PC-3 (cell line): ENCODE data around the gene AIG1. TPM values are rescaled to one million over a fixed set of nuclear protein-coding genes. Genes with fewer than 3 reads are reported as not detected.

Experiments used
- ATAC-seq: fragments of 200-7000 bp; cut with Tn5 transposase; 2 replicates; pipeline ENCODE4 v1.9.1; 2020; ENCODE audit warnings: mild to moderate bottlenecking, moderate library complexity
- Bru-seq: library from RNA; stranded (reverse); fragments of 400-500 nt; gene quantifications from one replicate; lab custom pipeline; 2021; lab: Mats Ljungman, UMichigan
- BruChase-seq, 2 experiments: library from RNA; stranded (reverse); fragments of 400-500 nt; gene quantifications; one replicate each; lab custom pipeline; 2021; lab: Mats Ljungman, UMichigan
- BruUV-seq: library from RNA; stranded (reverse); fragments of 400-500 nt; replicated peaks from 2 replicates; lab custom pipeline; 2021; lab: Mats Ljungman, UMichigan
- CTCF ChIA-PET: fragments of 300-600 bp; sonication (Branson Sonifier 250); formaldehyde crosslinking; loops from one replicate; lab custom pipeline; 2022; ENCODE audit warnings: antibody characterized with exemption; lab: Charles Lee
- POLR2A ChIA-PET: fragments of 300-600 bp; sonication (Branson Sonifier 250); formaldehyde crosslinking; loops from one replicate; lab custom pipeline; 2022; ENCODE audit warnings: antibody characterized with exemption; ENCODE audit not compliant: unreplicated experiment; lab: Charles Lee
- DNase-seq: peaks from one replicate; pipeline ENCODE4 v3.0.0-alpha.2; 2015
- H2AFZ ChIP-seq: fragments of 300-600 bp; sonication (generic); 2 replicates; pipeline ENCODE4 v1.6.0; 2016; ENCODE audit warnings: antibody characterized with exemption, low read length
- H3F3A ChIP-seq: fragments of 300-600 bp; sonication (generic); one replicate; pipeline ENCODE4 v1.6.0; 2017; ENCODE audit warnings: antibody characterized with exemption, low read length, control low read depth, mild to moderate bottlenecking; ENCODE audit not compliant: unreplicated experiment
- H3K27ac ChIP-seq: fragments of 300-600 bp; sonication (generic); 2 replicates; pipeline ENCODE4 v1.5.1; 2016; ENCODE audit warnings: mild to moderate bottlenecking, low read length
- H3K27me3 ChIP-seq: fragments of 300-600 bp; sonication (generic); 2 replicates; pipeline ENCODE4 v1.6.1; 2016; ENCODE audit warnings: low read length, mixed read lengths
- H3K36me3 ChIP-seq: fragments of 300-600 bp; sonication (generic); 2 replicates; pipeline ENCODE4 v1.6.1; 2016; ENCODE audit warnings: low read depth, mixed run types, low read length, mixed read lengths
- H3K4me1 ChIP-seq: fragments of 300-600 bp; sonication (generic); 2 replicates; pipeline ENCODE4 v1.5.1; 2016; ENCODE audit warnings: low read length; ENCODE audit not compliant: insufficient read depth
- H3K4me2 ChIP-seq: fragments of 300-600 bp; sonication (generic); 2 replicates; pipeline ENCODE4 v1.6.0; 2016; ENCODE audit warnings: low read length
- H3K4me3 ChIP-seq: fragments of 300-600 bp; sonication (generic); 2 replicates; pipeline ENCODE4 v1.5.1; 2016; ENCODE audit warnings: mild to moderate bottlenecking, low read length, mixed read lengths
- H3K79me2 ChIP-seq: fragments of 300-600 bp; sonication (generic); 2 replicates; pipeline ENCODE4 v1.6.1; 2017; ENCODE audit warnings: low read length, mixed read lengths
- H3K9ac ChIP-seq: fragments of 300-600 bp; sonication (generic); 2 replicates; pipeline ENCODE4 v1.6.0; 2016; ENCODE audit warnings: mild to moderate bottlenecking, low read length
- H3K9me2 ChIP-seq: fragments of 300-600 bp; sonication (generic); replicated peaks from 2 replicates; pipeline ENCODE4 v1.6.1; 2016; ENCODE audit warnings: mixed run types, low read length, mixed read lengths
- H3K9me3 ChIP-seq: fragments of 300-600 bp; sonication (generic); 2 replicates; pipeline ENCODE4 v1.6.1; 2016; ENCODE audit warnings: low read length, mixed read lengths
- H4K20me1 ChIP-seq: fragments of 300-600 bp; sonication (generic); 2 replicates; pipeline ENCODE4 v1.6.1; 2016; ENCODE audit warnings: low read length, mixed read lengths
- EZH2 ChIP-seq: fragments of 300-600 bp; sonication (generic); IDR thresholded peaks from one replicate; pipeline ENCODE4 v1.6.1; 2017; ENCODE audit warnings: antibody characterized with exemption, mild to moderate bottlenecking, low read length; ENCODE audit not compliant: unreplicated experiment
- EZH2phosphoT487 ChIP-seq: fragments of 300-600 bp; sonication (generic); IDR thresholded peaks from 2 replicates; pipeline ENCODE4 v1.6.1; 2018; ENCODE audit warnings: mild to moderate bottlenecking, antibody characterized with exemption, low read length, borderline replicate concordance
- intact Hi-C: fragments of 100-400 bp; cut with micrococcal nuclease; formaldehyde crosslinking; loops from 2 replicates; pipeline ENCODE4 v1.9.0; 2023
- long read RNA-seq: library from polyadenylated mRNA; unstranded; transcript quantifications from one replicate; pipeline ENCODE4 v2.0.0, GENCODE V29; 2021; ENCODE audit not compliant: unreplicated experiment
- total RNA-seq: library from RNA; depleted of rRNA; stranded (reverse); fragments of >200 nt; gene quantifications from 2 replicates; pipeline ENCODE4 v1.2.3, GENCODE V29; 2014; rRNA removed
- TF ChIP-seq, protein P1 (sequence below): fragments of 300-600 bp; sonication (generic); conservative IDR thresholded peaks from 2 replicates; pipeline ENCODE4 v1.5.1; 2017; ENCODE audit warnings: antibody characterized with exemption, low read depth, mild to moderate bottlenecking, low read length

AIG1 gene
- total RNA-seq (22.1 and 32.7 TPM in 2 replicates), Bru-seq, nascent RNA (percentile 72 among the genes with signal in this experiment), BruChase-seq, experiment 1, labeled RNA remaining after a 6-hour chase (percentile 59 among the genes with signal in this experiment), BruChase-seq, experiment 2, labeled RNA remaining after a 2-hour chase (percentile 72 among the genes with signal in this experiment)
- long read RNA-seq, transcript AIG1-208 (4 exons, 3,393 nt): minor isoform, 21 of 127 reads
- long read RNA-seq, transcript AIG1-202 (6 exons, 1,395 nt): major isoform, 45 of 127 reads
- long read RNA-seq, partial matches to known transcripts: 13 of 127 reads
- long read RNA-seq, other reads (novel, unspliced or antisense): 42 of 127 reads

DNA sequence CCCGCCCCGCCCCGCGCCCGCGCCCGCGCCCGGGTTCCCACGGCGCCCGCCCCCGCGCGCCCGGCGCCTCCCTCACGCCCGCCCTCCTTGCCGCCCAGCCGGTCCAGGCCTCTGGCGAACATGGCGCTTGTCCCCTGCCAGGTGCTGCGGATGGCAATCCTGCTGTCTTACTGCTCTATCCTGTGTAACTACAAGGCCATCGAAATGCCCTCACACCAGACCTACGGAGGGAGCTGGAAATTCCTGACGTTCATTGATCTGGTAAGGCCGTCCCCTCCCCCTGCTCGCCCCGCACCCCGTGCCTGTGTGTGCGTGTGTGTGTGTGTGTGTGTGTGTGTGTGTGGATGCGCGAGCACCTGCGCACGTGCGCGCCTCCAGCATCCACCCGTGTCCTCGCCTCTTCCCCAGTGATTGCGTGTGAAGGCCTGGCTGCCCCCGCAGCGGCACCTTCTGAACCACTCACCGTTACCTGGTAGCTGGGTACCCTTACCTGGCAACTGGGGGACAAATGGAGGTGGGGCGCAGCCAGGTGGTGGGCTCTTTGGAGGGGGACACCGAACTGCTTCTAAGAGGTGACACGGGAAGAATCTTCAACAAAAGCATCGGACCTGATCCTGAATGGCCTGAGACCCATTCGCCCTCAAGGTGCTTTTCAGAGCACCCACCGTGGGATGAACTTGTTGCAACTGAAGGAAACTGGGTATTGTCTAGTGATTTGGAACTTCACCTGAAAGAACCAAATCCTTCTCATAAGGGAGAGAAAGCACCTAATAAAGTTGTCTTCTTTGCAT lies at the start of gene AIG1:
AIG1 (plus strand) TSS at position 84 of the 791 bp plus-strand sequence; CDS start at position 121, 37 bp downstream.
- peak within 1 kb of the TSS; percentile 89 for H3K27ac ChIP-seq
- H3K9me3 ChIP-seq: no peaks in the 10 kb centered on the region
- H3K27me3 ChIP-seq: no peaks in the 10 kb centered on the region
- intact Hi-C loops: loop anchor here (1.0 to 10.0 kb wide), 2 partner anchors 74 to 115 kb away; no protein-coding TSS in a partner anchor
- H3K9ac ChIP-seq: peak within 1 kb of the TSS; percentile 90
- ATAC-seq: peak; percentile 51
- H3K36me3 ChIP-seq: no peaks in the 10 kb centered on the region
- H3K4me1 ChIP-seq: peaks cover 22% of the 10 kb centered on the region
- H3K4me2 ChIP-seq: peak within 1 kb of the TSS; percentile 84
- TSS peak; percentile 42 for BruUV-seq
- peak within 1 kb of the TSS; percentile 90 for H3K4me3 ChIP-seq
- peaks cover 27% of the 10 kb centered on the region for H3K79me2 ChIP-seq
- no peaks in the 10 kb centered on the region for H4K20me1 ChIP-seq
- no peak for DNase-seq
- ChIA-PET POLR2A (no interaction called here), CTCF (no interaction called here)
- TF ChIP-seq EZH2 (no peak), EZH2phosphoT487 (no peak)
- TF ChIP-seq, protein P1, sequence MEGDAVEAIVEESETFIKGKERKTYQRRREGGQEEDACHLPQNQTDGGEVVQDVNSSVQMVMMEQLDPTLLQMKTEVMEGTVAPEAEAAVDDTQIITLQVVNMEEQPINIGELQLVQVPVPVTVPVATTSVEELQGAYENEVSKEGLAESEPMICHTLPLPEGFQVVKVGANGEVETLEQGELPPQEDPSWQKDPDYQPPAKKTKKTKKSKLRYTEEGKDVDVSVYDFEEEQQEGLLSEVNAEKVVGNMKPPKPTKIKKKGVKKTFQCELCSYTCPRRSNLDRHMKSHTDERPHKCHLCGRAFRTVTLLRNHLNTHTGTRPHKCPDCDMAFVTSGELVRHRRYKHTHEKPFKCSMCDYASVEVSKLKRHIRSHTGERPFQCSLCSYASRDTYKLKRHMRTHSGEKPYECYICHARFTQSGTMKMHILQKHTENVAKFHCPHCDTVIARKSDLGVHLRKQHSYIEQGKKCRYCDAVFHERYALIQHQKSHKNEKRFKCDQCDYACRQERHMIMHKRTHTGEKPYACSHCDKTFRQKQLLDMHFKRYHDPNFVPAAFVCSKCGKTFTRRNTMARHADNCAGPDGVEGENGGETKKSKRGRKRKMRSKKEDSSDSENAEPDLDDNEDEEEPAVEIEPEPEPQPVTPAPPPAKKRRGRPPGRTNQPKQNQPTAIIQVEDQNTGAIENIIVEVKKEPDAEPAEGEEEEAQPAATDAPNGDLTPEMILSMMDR: no peak
- H2AFZ ChIP-seq: peak within 1 kb of the TSS; percentile 91
- no peaks in the 10 kb centered on the region for H3F3A ChIP-seq
- H3K9me2 ChIP-seq: no peaks in the 10 kb centered on the region

- peak overlapping the region; percentile 98 for H3K27ac ChIP-seq
- peaks cover 32% of the 10 kb centered on the region for H3K4me1 ChIP-seq
- no peak overlapping the region for H2AFZ ChIP-seq
- no peaks in the 10 kb centered on the region for H3K36me3 ChIP-seq
- ChIA-PET POLR2A (no interaction called here), CTCF (no interaction called here)
- no peaks in the 10 kb centered on the region for H4K20me1 ChIP-seq
- no peaks in the 10 kb centered on the region for H3F3A ChIP-seq
- peak; percentile 81 for ATAC-seq
- H3K79me2 ChIP-seq: no peaks in the 10 kb centered on the region
- no peaks in the 10 kb centered on the region for H3K27me3 ChIP-seq
- H3K4me3 ChIP-seq: no peak overlapping the region
- peak; percentile 68 for DNase-seq
- BruUV-seq: no TSS peak
- no peaks in the 10 kb centered on the region for H3K9me2 ChIP-seq
- intact Hi-C loops: loop anchor here (1.0 to 10.0 kb wide), 6 partner anchors 45 to 410 kb away; no protein-coding TSS in a partner anchor
- H3K4me2 ChIP-seq: peak overlapping the region; percentile 44; the same call in 1 of the 2 replicates
- no peaks in the 10 kb centered on the region for H3K9me3 ChIP-seq
- TF ChIP-seq EZH2 (no peak), EZH2phosphoT487 (no peak)
- TF ChIP-seq, protein P1: no peak
- peak overlapping the region; percentile 79 for H3K9ac ChIP-seq
Measured at GRCh38 chr6:143014764-143015163, 45.9 kb upstream of the AIG1 start.
